H9 (cell line): Measurements from ENCODE around the gene CTDSPL2. TPM values are rescaled to one million over a fixed set of nuclear protein-coding genes. Genes with fewer than 3 reads are reported as not detected.

Source experiments
- DNase-seq: peaks from one replicate; pipeline ENCODE4 v3.0.0-alpha.2; 2017
- H2AFZ ChIP-seq: one replicate; pipeline ENCODE4 v1.6.1; 2013; ENCODE audit warnings: mild to moderate bottlenecking, low read length, control low read depth, moderate library complexity
- H2AK5ac ChIP-seq: 2 replicates; pipeline ENCODE4 v1.6.1; 2013; ENCODE audit warnings: low read length, control low read depth, mixed read lengths; ENCODE audit not compliant: insufficient read length
- H2BK120ac ChIP-seq: one replicate; pipeline ENCODE4 v1.6.1; 2013; ENCODE audit warnings: low read depth, mild to moderate bottlenecking, low read length, control low read depth, inconsistent platforms; ENCODE audit not compliant: poor library complexity, severe bottlenecking
- H2BK12ac ChIP-seq: 2 replicates; pipeline ENCODE4 v1.6.1; 2013; ENCODE audit warnings: low read length, control low read depth, mixed read lengths, low read depth; ENCODE audit not compliant: insufficient read length
- H2BK15ac ChIP-seq: 2 replicates; pipeline ENCODE4 v1.6.1; 2013; ENCODE audit warnings: low read depth, low read length, control low read depth
- H2BK20ac ChIP-seq: one replicate; pipeline ENCODE4 v1.6.1; 2013; ENCODE audit warnings: low read depth, mild to moderate bottlenecking, low read length, control low read depth, inconsistent platforms; ENCODE audit not compliant: poor library complexity, severe bottlenecking
- H2BK5ac ChIP-seq: 2 replicates; pipeline ENCODE4 v1.6.1; 2013; ENCODE audit warnings: low read length, control low read depth, mixed read lengths; ENCODE audit not compliant: insufficient read length
- H3K14ac ChIP-seq: 2 replicates; pipeline ENCODE4 v1.6.1; 2013; ENCODE audit warnings: low read length, control low read depth; ENCODE audit not compliant: insufficient read depth
- H3K18ac ChIP-seq: 2 replicates; pipeline ENCODE4 v1.6.1; 2013; ENCODE audit warnings: low read depth, mild to moderate bottlenecking, mixed read lengths, low read length, control low read depth; ENCODE audit not compliant: insufficient read length
- H3K23ac ChIP-seq: 2 replicates; pipeline ENCODE4 v1.6.1; 2013; ENCODE audit warnings: low read length, control low read depth, mixed read lengths, low read depth; ENCODE audit not compliant: insufficient read length
- H3K23me2 ChIP-seq: 2 replicates; pipeline ENCODE4 v1.6.1; 2013; ENCODE audit warnings: low read depth, mild to moderate bottlenecking, mixed read lengths, low read length, control low read depth; ENCODE audit not compliant: insufficient read length, poor library complexity, severe bottlenecking
- H3K27ac ChIP-seq: 2 replicates; pipeline ENCODE4 v1.5.1; 2013; ENCODE audit warnings: low read length, control low read depth, mixed read lengths, low read depth; ENCODE audit not compliant: insufficient read length
- H3K27me3 ChIP-seq: 2 replicates; pipeline ENCODE4 v1.6.1; 2013; ENCODE audit warnings: low read length, control low read depth, inconsistent platforms; ENCODE audit not compliant: insufficient read depth
- H3K4ac ChIP-seq: 2 replicates; pipeline ENCODE4 v1.6.1; 2013; ENCODE audit warnings: low read depth, mild to moderate bottlenecking, control low read depth, inconsistent platforms, low read length, moderate library complexity
- H3K4me1 ChIP-seq: 2 replicates; pipeline ENCODE4 v1.6.1; 2013; ENCODE audit warnings: low read length, control low read depth, inconsistent platforms; ENCODE audit not compliant: insufficient read depth
- H3K4me2 ChIP-seq: 2 replicates; pipeline ENCODE4 v1.6.1; 2013; ENCODE audit warnings: low read length, control low read depth, mixed read lengths; ENCODE audit not compliant: insufficient read length, insufficient read depth
- H3K56ac ChIP-seq: 2 replicates; pipeline ENCODE4 v1.6.1; 2013; ENCODE audit warnings: low read depth, mild to moderate bottlenecking, mixed read lengths, low read length, control low read depth; ENCODE audit not compliant: insufficient read length
- H3K79me1 ChIP-seq: 2 replicates; pipeline ENCODE4 v1.6.1; 2013; ENCODE audit warnings: low read depth, mild to moderate bottlenecking, moderate library complexity, low read length, control low read depth, inconsistent platforms; ENCODE audit not compliant: insufficient read depth, poor library complexity, severe bottlenecking
- H3K79me2 ChIP-seq: 2 replicates; pipeline ENCODE4 v1.6.1; 2013; ENCODE audit warnings: low read length, control low read depth, inconsistent platforms; ENCODE audit not compliant: insufficient read depth
- H3K9ac ChIP-seq: 2 replicates; pipeline ENCODE4 v1.6.1; 2013; ENCODE audit warnings: low read length, control low read depth, mixed read lengths; ENCODE audit not compliant: insufficient read length; ENCODE audit errors: extremely low read depth
- H3K9me3 ChIP-seq: one replicate; pipeline ENCODE4 v1.6.1; 2013; ENCODE audit warnings: low read depth, low read length, inconsistent platforms; ENCODE audit not compliant: control insufficient read depth
- H3T11ph ChIP-seq: one replicate; pipeline ENCODE4 v1.6.1; 2013; ENCODE audit warnings: mild to moderate bottlenecking, low read length, control low read depth, inconsistent platforms
- H4K20me1 ChIP-seq: one replicate; pipeline ENCODE4 v1.6.1; 2013; ENCODE audit not compliant: control insufficient read depth, insufficient read length, insufficient read depth
- H4K5ac ChIP-seq: 2 replicates; pipeline ENCODE4 v1.6.1; 2013; ENCODE audit warnings: low read depth, mild to moderate bottlenecking, mixed read lengths, low read length, control low read depth; ENCODE audit not compliant: insufficient read length
- H4K8ac ChIP-seq: replicated peaks from 2 replicates; pipeline ENCODE4 v1.6.1; 2013; ENCODE audit warnings: low read length, control low read depth, mixed read lengths, low read depth; ENCODE audit not compliant: insufficient read length
- H4K91ac ChIP-seq: 2 replicates; pipeline ENCODE4 v1.6.1; 2013; ENCODE audit warnings: low read depth, mild to moderate bottlenecking, moderate library complexity, mixed read lengths, low read length, control low read depth; ENCODE audit not compliant: insufficient read length
- H3K27ac Mint-ChIP-seq, 3 experiments: 2 replicates in 2 of 3; 3 replicates in 1 of 3; pipeline ENCODE4 v1.8.0; 2020 to 2021; ENCODE audit warnings: mixed read lengths in 3 of 3, mild to moderate bottlenecking in 1 of 3, moderate library complexity in 1 of 3
- H3K27me3 Mint-ChIP-seq: 2 replicates; pipeline ENCODE4 v1.8.0; 2021; ENCODE audit warnings: low read depth, mild to moderate bottlenecking, moderate library complexity, mixed read lengths
- H3K36me3 Mint-ChIP-seq, 3 experiments: 2 replicates in 2 of 3; 3 replicates in 1 of 3; pipeline ENCODE4 v1.8.0; 2020 to 2021; ENCODE audit warnings: low read depth in 3 of 3, mixed read lengths in 3 of 3; ENCODE audit not compliant: insufficient read depth in 1 of 3
- H3K4me1 Mint-ChIP-seq, 2 experiments: 2 replicates each; pipeline ENCODE4 v1.8.0; 2020; ENCODE audit warnings: mixed read lengths in 2 of 2
- H3K4me3 Mint-ChIP-seq, 2 experiments: 2 replicates in 1 of 2; 3 replicates in 1 of 2; pipeline ENCODE4 v1.8.0; 2020 to 2021; ENCODE audit warnings: mild to moderate bottlenecking in 2 of 2, mixed read lengths in 2 of 2, moderate library complexity in 1 of 2
- H3K9me3 Mint-ChIP-seq, 2 experiments: 2 replicates in 1 of 2; 3 replicates in 1 of 2; pipeline ENCODE4 v1.8.0; 2020; ENCODE audit warnings: mild to moderate bottlenecking in 2 of 2, mixed read lengths in 2 of 2, moderate library complexity in 1 of 2
- CTCF ChIP-seq: fragments of 200-600 bp; sonication (generic); conservative IDR thresholded peaks from 3 replicates; pipeline ENCODE4 v1.8.0; 2021; ENCODE audit warnings: antibody characterized with exemption, mild to moderate bottlenecking
- WGBS: extraction: QIAGEN DNeasy Blood & Tissue Kit; methylation state at CpG from one replicate; pipeline ENCODE4 v1.1.7; 2013; ENCODE audit warnings: missing lambda C conversion rate, low lambda C conversion rate, mixed read lengths; ENCODE audit not compliant: insufficient read length; ENCODE audit errors: extremely low coverage; 5-methylcytosine and 5-hydroxymethylcytosine counted together
- total RNA-seq: library from RNA; stranded (reverse); gene quantifications from 2 replicates; pipeline ENCODE4 v1.2.1, GENCODE V29; 2021

The CTDSPL2 gene
- total RNA-seq, 1 experiment from 2014 or later, result 78.8 TPM

- H4K8ac ChIP-seq, result no peak overlapping the region
- no peaks in the 10 kb centered on the region for H3K27me3 Mint-ChIP-seq
- no peak overlapping the region for H2BK120ac ChIP-seq
- no peaks in the 10 kb centered on the region for H3K27me3 ChIP-seq
- H3K4me1 ChIP-seq, result no peaks in the 10 kb centered on the region
- peaks cover 13 to 18% of the 10 kb centered on the region in 2 experiments for H3K4me1 Mint-ChIP-seq
- H3K79me2 ChIP-seq, result peaks cover 41% of the 10 kb centered on the region
- H3K27ac ChIP-seq, result peak overlapping the region; percentile 93
- peak overlapping the region; percentile 94 for H3K56ac ChIP-seq
- DNase-seq, result no peak
- H3K9me3 Mint-ChIP-seq, result peaks cover 0 to 7% of the 10 kb centered on the region in 2 experiments; a peak in 1 of 5 replicates
- H4K20me1 ChIP-seq, result no peaks in the 10 kb centered on the region
- peak overlapping the region; percentile 41 for H3K18ac ChIP-seq
- TF ChIP-seq CTCF, result peak; percentile 51; the same call in 2 of the 3 replicates
- H3K9ac ChIP-seq, result peak overlapping the region; percentile 91
- peaks cover 3% of the 10 kb centered on the region for H3K23me2 ChIP-seq
- peak overlapping the region; percentile 9; the same call in 1 of the 2 replicates for H3K4ac ChIP-seq
- H2BK15ac ChIP-seq, result no peak overlapping the region
- H3K27ac Mint-ChIP-seq, result peak overlapping the region; percentile 100
- H3K23ac ChIP-seq, result no peak overlapping the region
- peak overlapping the region; percentile 25 for H4K91ac ChIP-seq
- H2BK20ac ChIP-seq, result no peak overlapping the region
- H2AK5ac ChIP-seq, result no peak overlapping the region
- H2BK5ac ChIP-seq, result peak overlapping the region; percentile 15
- H2BK12ac ChIP-seq, result no peak overlapping the region
- no peaks in the 10 kb centered on the region for H3K9me3 ChIP-seq
- H2AFZ ChIP-seq, result no peak overlapping the region
- H3T11ph ChIP-seq, result no peak overlapping the region
- peak overlapping the region; percentile 85 for H3K14ac ChIP-seq
- peak overlapping the region; percentile 6 for H4K5ac ChIP-seq
- H3K36me3 Mint-ChIP-seq, result peaks cover 5 to 19% (median 10%) of the 10 kb centered on the region in 3 experiments
- no CpG with 5 or more reads among the region's 27 CpGs for WGBS
- H3K4me2 ChIP-seq, result peak overlapping the region; percentile 94
- H3K79me1 ChIP-seq, result no peaks in the 10 kb centered on the region
- H3K4me3 Mint-ChIP-seq, result peak overlapping the region; percentile 95 to 97
Measured at GRCh38 chr15:44427756-44428724, 611 bp downstream of the CTDSPL2 start.
